K562 (cell line): Measurements from ENCODE around the gene CCK. TPM values are rescaled to one million over a fixed set of nuclear protein-coding genes. Genes with fewer than 3 reads are reported as not detected.

Source experiments
- ATAC-seq: fragments of 200-7000 bp; cut with Tn5 transposase; 3 replicates; pipeline ENCODE4 v1.9.1; 2020; ENCODE audit warnings: moderate library complexity
- BruUV-seq: library from RNA; stranded (reverse); fragments of 400-500 nt; replicated peaks from 2 replicates; lab custom pipeline; 2021; lab: Mats Ljungman, UMichigan
- CTCF ChIA-PET: fragments of 300-600 bp; formaldehyde crosslinking; extraction: SDS; loops from one replicate; lab custom pipeline; 2021; ENCODE audit warnings: low intra/inter-chr PET ratio; lab: Yijun Ruan, JAX
- POLR2A ChIA-PET: fragments of 300-600, 350-650 bp; sonication (Branson Sonifier 250); formaldehyde crosslinking; extraction: SDS; loops from one replicate; lab custom pipeline; 2021; ENCODE audit warnings: antibody characterized with exemption, inconsistent platforms; lab: Yijun Ruan, JAX
- DNase-seq, 4 experiments: peaks; one replicate each; pipeline versions ENCODE4 v3.0.0 to v3.0.0-alpha.2; 2011 to 2018; ENCODE audit warnings: low spot score in 3 of 4, mixed read lengths in 3 of 4; ENCODE audit errors: extremely low read depth in 1 of 4
- FAIRE-seq: peaks from 2 replicates; lab custom pipeline; 2011; peaks lifted over from hg19 to GRCh38; lab: Jason Lieb, UNC
- H2AFZ ChIP-seq: 2 replicates; pipeline ENCODE4 v1.6.0; 2011; ENCODE audit warnings: low read depth, low read length, control low read depth, inconsistent platforms
- H3K27ac ChIP-seq: fragments of 200-600 bp; 3 replicates; pipeline ENCODE4 v1.8.0; 2011; ENCODE audit warnings: low read depth, mild to moderate bottlenecking, control low read depth, inconsistent platforms, low read length, moderate library complexity, mixed read lengths; ENCODE audit errors: extremely low read depth
- H3K27me3 ChIP-seq, 2 experiments: fragments of 300-600 bp in 1 of 2; 2 replicates in 1 of 2; 3 replicates in 1 of 2; pipeline versions ENCODE4 v1.6.0 to v1.8.0; 2011; ENCODE audit warnings: inconsistent platforms in 2 of 2, low read length in 2 of 2, mild to moderate bottlenecking in 1 of 2, mixed read lengths in 1 of 2, moderate library complexity in 1 of 2; ENCODE audit not compliant: control insufficient read depth in 2 of 2, insufficient read depth in 2 of 2
- H3K36me3 ChIP-seq: fragments of 300-600 bp; 3 replicates; pipeline ENCODE4 v1.8.0; 2011; ENCODE audit warnings: mild to moderate bottlenecking, low read length, inconsistent platforms; ENCODE audit not compliant: control insufficient read depth, insufficient read depth
- H3K4me1 ChIP-seq, 2 experiments: fragments of 200-600 bp in 1 of 2; replicated peaks in 1 of 2; 2 replicates in 1 of 2; 3 replicates in 1 of 2; pipeline versions ENCODE4 v1.5.1 to v1.8.0; 2011; ENCODE audit warnings: inconsistent platforms in 2 of 2, low read length in 2 of 2, mild to moderate bottlenecking in 1 of 2, mixed read lengths in 1 of 2, moderate library complexity in 1 of 2; ENCODE audit not compliant: control insufficient read depth in 2 of 2, insufficient read depth in 2 of 2
- H3K4me2 ChIP-seq: 2 replicates; pipeline ENCODE4 v1.6.1; 2011; ENCODE audit warnings: low read length, control low read depth, inconsistent platforms, mixed read lengths; ENCODE audit not compliant: insufficient read depth
- H3K4me3 ChIP-seq: fragments of 200-600 bp; sonication (generic), shearing (Covaris generic); 2 replicates; pipeline ENCODE4 v1.5.1; 2016; ENCODE audit warnings: control low read depth, inconsistent platforms
- H3K79me2 ChIP-seq: fragments of 200-600 bp; 3 replicates; pipeline ENCODE4 v1.8.0; 2011; ENCODE audit warnings: low read length, inconsistent platforms; ENCODE audit not compliant: control insufficient read depth, insufficient read depth
- H3K9ac ChIP-seq, 2 experiments: 2 replicates each; pipeline versions ENCODE4 v1.6.0 to v1.6.1; 2011; ENCODE audit warnings: low read depth in 2 of 2, low read length in 2 of 2, control low read depth in 1 of 2, inconsistent platforms in 1 of 2, mild to moderate bottlenecking in 1 of 2, mixed read lengths in 1 of 2; ENCODE audit not compliant: insufficient read depth in 1 of 2
- H3K9me1 ChIP-seq: one replicate; pipeline ENCODE4 v1.6.0; 2011; ENCODE audit warnings: inconsistent platforms, mild to moderate bottlenecking, low read length, moderate library complexity; ENCODE audit not compliant: control insufficient read depth, insufficient read depth
- H3K9me3 ChIP-seq: replicated peaks from 2 replicates; pipeline ENCODE4 v1.5.1; 2011; ENCODE audit warnings: low read depth, low read length, inconsistent platforms; ENCODE audit not compliant: control insufficient read depth, insufficient read depth
- H4K20me1 ChIP-seq: replicated peaks from 2 replicates; pipeline ENCODE4 v1.6.1; 2011; ENCODE audit warnings: low read length, inconsistent platforms, mixed read lengths; ENCODE audit not compliant: control insufficient read depth, insufficient read depth
- BRD9 ChIP-seq: fragments of 450-650 bp; IDR thresholded peaks from 2 replicates; pipeline ENCODE4 v1.6.1; 2018; ENCODE audit warnings: low read depth; ENCODE audit not compliant: partially characterized antibody
- CTBP1 ChIP-seq: fragments of 450-650 bp; IDR thresholded peaks from 2 replicates; pipeline ENCODE4 v1.6.1; 2016; ENCODE audit warnings: borderline replicate concordance
- RB1 ChIP-seq: fragments of 450-650 bp; IDR thresholded peaks from 2 replicates; pipeline ENCODE4 v1.6.1; 2017; ENCODE audit warnings: low read depth, mild to moderate bottlenecking
- SP2 ChIP-seq: IDR thresholded peaks from 2 replicates; pipeline ENCODE4 v1.6.1; 2011; ENCODE audit warnings: mild to moderate bottlenecking, low read depth, low read length, moderate library complexity; ENCODE audit not compliant: poor library complexity, severe bottlenecking; ENCODE audit errors: extremely low read depth
- SRSF1 ChIP-seq: fragments of 200-400 bp; formaldehyde crosslinking; IDR thresholded peaks from 2 replicates; pipeline ENCODE4 v1.6.1; 2017; ENCODE audit warnings: mild to moderate bottlenecking, low read depth, low read length, moderate library complexity
- ZBTB1 ChIP-seq: sonication (generic); formaldehyde crosslinking; IDR thresholded peaks from 2 replicates; pipeline ENCODE4 v1.8.1; 2023; ENCODE audit warnings: missing genetic modification reagents, low read depth, mild to moderate bottlenecking, borderline replicate concordance
- ZNF444 ChIP-seq: fragments of 250-450 bp; sonication (Bioruptor Pico); IDR thresholded peaks from 2 replicates; pipeline ENCODE4 v1.4.0; 2020; ENCODE audit warnings: mild to moderate bottlenecking, moderate library complexity
- ZNF76 ChIP-seq: fragments of 250-450 bp; sonication (Bioruptor Pico); IDR thresholded peaks from 2 replicates; pipeline ENCODE4 v1.4.0; 2020; ENCODE audit warnings: mild to moderate bottlenecking, moderate library complexity, borderline replicate concordance
- WGBS: fragments of 100-300 bp; shearing (Covaris generic); methylation state at CpG from one replicate; pipeline ENCODE4 v1.1.6; 2016; ENCODE audit warnings: low coverage, mixed read lengths; ENCODE audit not compliant: insufficient coverage; ENCODE audit errors: missing lambda C conversion rate; 5-methylcytosine and 5-hydroxymethylcytosine counted together
- in situ Hi-C: fragments of 300-500 bp; cut with MboI; formaldehyde crosslinking; loops from 4 replicates; pipeline ENCODE4 v1.15.0; 2018; ENCODE audit warnings: inconsistent platforms, mixed read lengths
- intact Hi-C: fragments of 100-400 bp; cut with micrococcal nuclease; formaldehyde crosslinking; loops from 2 replicates; pipeline ENCODE4 v1.14.2; 2022
- polyA plus RNA-seq, 8 experiments: library from polyadenylated mRNA; depleted of rRNA in 4 of 8; stranded (reverse) in 5 of 8; unstranded in 3 of 8; fragments of >200 nt; fragmentation: Nextera tagmentation in 2 of 8; fragmentation: Illumina TruSeq in 1 of 8; extraction: Ambion mirVana in 2 of 8; extraction: Trizol in 1 of 8; gene quantifications; 2 replicates each; pipeline versions ENCODE4 v1.2.1 to v1.2.3, GENCODE V29; 2011 to 2014; ENCODE audit warnings: inconsistent platforms in 1 of 8, missing spikeins in 1 of 8
- total RNA-seq, 7 experiments: library from RNA; depleted of rRNA in 6 of 7; stranded (reverse); fragments of >200 nt in 6 of 7; fragmentation: Illumina TruSeq in 2 of 7; extraction: Trizol in 2 of 7; gene quantifications; 2 replicates each; pipeline versions ENCODE4 v1.2.1 to v1.2.3, GENCODE V29; 2011 to 2021; ENCODE audit warnings: low replicate concordance in 1 of 7
- TF ChIP-seq, protein P1 (sequence below): fragments of 150-350 bp; IDR thresholded peaks from 2 replicates; pipeline ENCODE4 v1.6.1; 2014; ENCODE audit warnings: low read depth, mild to moderate bottlenecking, low read length, borderline replicate concordance
- TF ChIP-seq, protein P2 (sequence below), 3 experiments: fragments of 200-800 bp in 1 of 3; fragments of 250-450 bp in 1 of 3; fragments of 450-650 bp in 1 of 3; sonication (Bioruptor Pico) in 1 of 3; sonication (Bioruptor generic) in 1 of 3; formaldehyde crosslinking in 1 of 3; IDR thresholded peaks; 2 replicates each; pipeline versions ENCODE4 v1.6.1 to v1.8.0; 2016 to 2022; ENCODE audit warnings: mild to moderate bottlenecking in 2 of 3, missing genetic modification characterization in 2 of 3, missing compliant biosample characterization in 1 of 3, moderate library complexity in 1 of 3
- TF ChIP-seq, protein P3 (sequence below): fragments of 250-450 bp; sonication (Bioruptor Pico); IDR thresholded peaks from 2 replicates; pipeline ENCODE4 v1.5.1; 2021; ENCODE audit warnings: mild to moderate bottlenecking

The CCK gene
- total and polyA plus RNA-seq, 9 of the 15 experiments (the other 6 are each of a cell fraction or from before 2014, with no cell fraction given), result not detected

DNA sequence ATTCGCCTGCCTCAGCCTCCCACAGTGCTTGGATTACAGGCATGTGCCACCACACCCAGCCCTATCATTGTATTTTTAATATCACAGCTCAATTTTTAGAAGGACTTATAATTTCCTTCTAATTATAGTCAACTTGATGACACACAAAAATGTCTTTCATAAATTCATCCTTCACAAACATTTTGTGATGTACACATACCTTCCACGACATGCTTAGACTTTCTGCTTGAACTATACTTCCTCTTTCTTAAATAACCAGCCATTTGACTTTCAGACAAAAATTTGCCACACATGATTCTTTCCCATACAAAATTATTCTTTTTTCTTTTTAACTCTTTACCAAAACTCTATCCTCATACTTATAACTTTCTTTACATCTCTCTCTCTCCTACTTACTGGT, 48.4 kb upstream of the CCK start (continued):
- TF ChIP-seq, protein P1, sequence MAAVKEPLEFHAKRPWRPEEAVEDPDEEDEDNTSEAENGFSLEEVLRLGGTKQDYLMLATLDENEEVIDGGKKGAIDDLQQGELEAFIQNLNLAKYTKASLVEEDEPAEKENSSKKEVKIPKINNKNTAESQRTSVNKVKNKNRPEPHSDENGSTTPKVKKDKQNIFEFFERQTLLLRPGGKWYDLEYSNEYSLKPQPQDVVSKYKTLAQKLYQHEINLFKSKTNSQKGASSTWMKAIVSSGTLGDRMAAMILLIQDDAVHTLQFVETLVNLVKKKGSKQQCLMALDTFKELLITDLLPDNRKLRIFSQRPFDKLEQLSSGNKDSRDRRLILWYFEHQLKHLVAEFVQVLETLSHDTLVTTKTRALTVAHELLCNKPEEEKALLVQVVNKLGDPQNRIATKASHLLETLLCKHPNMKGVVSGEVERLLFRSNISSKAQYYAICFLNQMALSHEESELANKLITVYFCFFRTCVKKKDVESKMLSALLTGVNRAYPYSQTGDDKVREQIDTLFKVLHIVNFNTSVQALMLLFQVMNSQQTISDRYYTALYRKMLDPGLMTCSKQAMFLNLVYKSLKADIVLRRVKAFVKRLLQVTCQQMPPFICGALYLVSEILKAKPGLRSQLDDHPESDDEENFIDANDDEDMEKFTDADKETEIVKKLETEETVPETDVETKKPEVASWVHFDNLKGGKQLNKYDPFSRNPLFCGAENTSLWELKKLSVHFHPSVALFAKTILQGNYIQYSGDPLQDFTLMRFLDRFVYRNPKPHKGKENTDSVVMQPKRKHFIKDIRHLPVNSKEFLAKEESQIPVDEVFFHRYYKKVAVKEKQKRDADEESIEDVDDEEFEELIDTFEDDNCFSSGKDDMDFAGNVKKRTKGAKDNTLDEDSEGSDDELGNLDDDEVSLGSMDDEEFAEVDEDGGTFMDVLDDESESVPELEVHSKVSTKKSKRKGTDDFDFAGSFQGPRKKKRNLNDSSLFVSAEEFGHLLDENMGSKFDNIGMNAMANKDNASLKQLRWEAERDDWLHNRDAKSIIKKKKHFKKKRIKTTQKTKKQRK, result peak; percentile 43; the same call in 1 of the 2 replicates
- no peak for TF ChIP-seq ZBTB1 (CRISPR knock-in tag)

DNA sequence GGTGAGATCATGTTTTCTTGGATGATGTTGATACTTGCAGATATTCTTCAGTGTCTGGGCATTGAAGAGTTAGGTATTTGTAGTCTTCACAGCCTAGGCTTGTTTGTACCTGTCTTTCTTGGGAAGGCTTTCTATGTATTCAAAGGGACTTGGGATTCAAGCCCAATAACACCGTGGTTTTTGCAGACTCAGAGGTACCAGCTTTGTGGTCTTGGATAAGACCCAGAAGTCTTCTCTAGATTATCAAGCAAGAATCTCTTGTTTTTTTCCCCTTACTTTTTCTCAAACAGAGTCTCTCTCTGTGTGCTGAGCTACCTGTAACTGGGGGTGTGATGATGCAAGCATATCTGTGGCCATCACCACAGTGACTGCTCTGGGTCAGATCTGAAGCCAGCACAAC, 42.7 kb upstream of the CCK start:
- in situ Hi-C loops, result no loop called here
- CTCF ChIA-PET, result no interaction called here
- ATAC-seq, result no peak
- no peak overlapping the region for H3K4me3 ChIP-seq
- BruUV-seq, result no TSS peak
- no peak overlapping the region for H3K4me2 ChIP-seq
- H3K9me3 ChIP-seq, result no peaks in the 10 kb centered on the region
- H3K36me3 ChIP-seq, result no peaks in the 10 kb centered on the region
- no peak for FAIRE-seq
- no peak overlapping the region for H3K9ac ChIP-seq
- H3K4me1 ChIP-seq, result no peaks in the 10 kb centered on the region
- no peak overlapping the region for H2AFZ ChIP-seq
- H3K79me2 ChIP-seq, result no peaks in the 10 kb centered on the region
- WGBS, result 0% methylated on average over 1 of the region's 1 CpG
- no peaks in the 10 kb centered on the region for H3K9me1 ChIP-seq
- POLR2A ChIA-PET, result no interaction called here
- H3K27me3 ChIP-seq, result peaks cover 0 to 2% of the 10 kb centered on the region in 2 experiments; a peak in 1 of 5 replicates
- DNase-seq, result no peak
- intact Hi-C loops, result no loop called here
- H4K20me1 ChIP-seq, result no peaks in the 10 kb centered on the region
- H3K27ac ChIP-seq, result no peak overlapping the region
- TF ChIP-seq, protein P2, sequence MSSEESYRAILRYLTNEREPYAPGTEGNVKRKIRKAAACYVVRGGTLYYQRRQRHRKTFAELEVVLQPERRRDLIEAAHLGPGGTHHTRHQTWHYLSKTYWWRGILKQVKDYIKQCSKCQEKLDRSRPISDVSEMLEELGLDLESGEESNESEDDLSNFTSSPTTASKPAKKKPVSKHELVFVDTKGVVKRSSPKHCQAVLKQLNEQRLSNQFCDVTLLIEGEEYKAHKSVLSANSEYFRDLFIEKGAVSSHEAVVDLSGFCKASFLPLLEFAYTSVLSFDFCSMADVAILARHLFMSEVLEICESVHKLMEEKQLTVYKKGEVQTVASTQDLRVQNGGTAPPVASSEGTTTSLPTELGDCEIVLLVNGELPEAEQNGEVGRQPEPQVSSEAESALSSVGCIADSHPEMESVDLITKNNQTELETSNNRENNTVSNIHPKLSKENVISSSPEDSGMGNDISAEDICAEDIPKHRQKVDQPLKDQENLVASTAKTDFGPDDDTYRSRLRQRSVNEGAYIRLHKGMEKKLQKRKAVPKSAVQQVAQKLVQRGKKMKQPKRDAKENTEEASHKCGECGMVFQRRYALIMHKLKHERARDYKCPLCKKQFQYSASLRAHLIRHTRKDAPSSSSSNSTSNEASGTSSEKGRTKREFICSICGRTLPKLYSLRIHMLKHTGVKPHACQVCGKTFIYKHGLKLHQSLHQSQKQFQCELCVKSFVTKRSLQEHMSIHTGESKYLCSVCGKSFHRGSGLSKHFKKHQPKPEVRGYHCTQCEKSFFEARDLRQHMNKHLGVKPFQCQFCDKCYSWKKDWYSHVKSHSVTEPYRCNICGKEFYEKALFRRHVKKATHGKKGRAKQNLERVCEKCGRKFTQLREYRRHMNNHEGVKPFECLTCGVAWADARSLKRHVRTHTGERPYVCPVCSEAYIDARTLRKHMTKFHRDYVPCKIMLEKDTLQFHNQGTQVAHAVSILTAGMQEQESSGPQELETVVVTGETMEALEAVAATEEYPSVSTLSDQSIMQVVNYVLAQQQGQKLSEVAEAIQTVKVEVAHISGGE (CRISPR knock-in tag; IDR thresholded peaks at IDR 0.05), result no peak
- TF ChIP-seq SRSF1 (no peak), ZNF76 (CRISPR knock-in tag) (no peak), CTBP1 (no peak), BRD9 (no peak), SP2 (no peak), RB1 (no peak), ZNF444 (CRISPR knock-in tag) (no peak)
- TF ChIP-seq, protein P3, sequence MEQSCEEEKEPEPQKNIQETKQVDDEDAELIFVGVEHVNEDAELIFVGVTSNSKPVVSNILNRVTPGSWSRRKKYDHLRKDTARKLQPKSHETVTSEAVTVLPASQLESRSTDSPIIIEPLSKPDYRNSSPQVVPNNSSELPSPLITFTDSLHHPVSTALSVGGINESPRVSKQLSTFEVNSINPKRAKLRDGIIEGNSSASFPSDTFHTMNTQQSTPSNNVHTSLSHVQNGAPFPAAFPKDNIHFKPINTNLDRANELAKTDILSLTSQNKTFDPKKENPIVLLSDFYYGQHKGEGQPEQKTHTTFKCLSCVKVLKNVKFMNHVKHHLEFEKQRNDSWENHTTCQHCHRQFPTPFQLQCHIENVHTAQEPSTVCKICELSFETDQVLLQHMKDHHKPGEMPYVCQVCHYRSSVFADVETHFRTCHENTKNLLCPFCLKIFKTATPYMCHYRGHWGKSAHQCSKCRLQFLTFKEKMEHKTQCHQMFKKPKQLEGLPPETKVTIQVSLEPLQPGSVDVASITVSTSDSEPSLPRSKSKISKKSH (CRISPR knock-in tag), result no peak
